ENCODE measurements around the gene MSMB.
"Not testable (repeated sequence)": the region's sequence is repeated elsewhere in the genome, so short reads cannot be mapped to it uniquely, and the experiment has no call there.

MSMB gene

DNA sequence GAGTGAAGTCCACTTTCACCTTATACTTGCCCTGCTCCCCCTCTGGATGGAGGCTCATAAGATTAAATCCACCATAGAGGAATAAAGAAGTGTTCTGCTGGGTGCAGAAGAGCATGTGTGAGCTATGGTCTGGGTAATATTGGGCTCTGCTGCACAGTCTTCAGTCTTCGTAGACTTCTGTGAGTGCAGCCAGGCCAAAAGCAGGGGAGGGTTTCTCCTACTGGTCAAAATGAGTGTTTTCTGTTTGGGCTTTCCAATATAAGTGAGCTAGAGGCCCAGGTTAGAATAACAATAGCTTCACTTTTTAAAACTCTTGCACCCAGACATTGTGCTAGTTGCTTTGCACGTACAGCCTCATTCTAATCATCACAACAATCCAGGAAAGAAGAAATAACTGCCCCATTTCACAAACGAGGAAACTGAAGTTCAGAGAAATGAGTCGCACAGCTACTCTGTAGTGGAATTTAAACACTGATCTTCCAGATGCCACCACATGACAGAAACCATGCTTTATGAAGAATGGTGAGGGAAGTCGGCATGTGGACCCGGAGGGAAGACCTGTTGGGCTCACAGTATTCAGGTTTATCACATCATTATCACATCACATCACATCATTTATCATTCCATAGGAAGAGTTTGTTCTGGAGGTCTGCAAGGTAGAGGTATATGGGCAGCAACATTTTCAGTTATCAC is 23.8 kb upstream of the MSMB start:
- no peak for DNase-seq

DNA sequence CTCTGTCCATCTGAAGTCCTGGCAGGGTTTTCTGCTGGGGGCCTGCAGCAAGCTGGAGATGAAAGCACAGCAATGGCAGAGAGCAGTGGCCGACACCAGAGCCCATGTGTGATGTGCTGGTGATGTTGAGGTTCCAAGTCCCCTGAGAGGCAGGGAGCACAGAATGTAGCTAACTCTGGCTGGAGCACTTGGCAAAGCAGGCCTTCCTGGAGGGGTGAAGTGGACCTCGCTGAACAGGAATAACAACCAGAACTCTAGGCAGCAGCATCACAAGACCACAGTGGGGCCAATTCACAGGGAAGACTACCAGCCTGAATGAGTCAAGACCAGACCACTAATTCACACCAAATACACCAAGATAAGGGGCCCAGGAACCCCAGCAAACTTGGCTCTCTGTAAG is 22.8 kb upstream of the MSMB start:
- no peak for DNase-seq

DNA sequence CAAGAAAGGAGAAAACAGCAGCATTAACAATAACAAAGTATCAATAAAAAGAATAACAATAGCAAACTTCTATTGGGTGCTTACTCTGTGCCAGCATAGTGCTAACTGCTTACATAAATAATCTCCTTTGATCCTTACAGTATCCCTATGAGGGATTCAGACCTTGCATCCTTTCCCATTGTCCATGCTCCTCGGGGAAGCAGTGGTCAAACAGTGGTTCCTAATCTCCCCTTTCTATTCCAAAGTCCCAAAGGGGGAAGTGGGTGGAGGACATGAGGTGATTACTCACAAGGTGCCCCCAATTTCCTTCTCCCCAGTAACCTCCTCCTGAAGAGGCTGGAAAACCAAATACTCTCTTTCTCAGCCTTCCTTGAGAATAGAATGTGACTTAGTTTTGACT is 22.0 kb upstream of the MSMB start:
- DNase-seq: no peak

DNA sequence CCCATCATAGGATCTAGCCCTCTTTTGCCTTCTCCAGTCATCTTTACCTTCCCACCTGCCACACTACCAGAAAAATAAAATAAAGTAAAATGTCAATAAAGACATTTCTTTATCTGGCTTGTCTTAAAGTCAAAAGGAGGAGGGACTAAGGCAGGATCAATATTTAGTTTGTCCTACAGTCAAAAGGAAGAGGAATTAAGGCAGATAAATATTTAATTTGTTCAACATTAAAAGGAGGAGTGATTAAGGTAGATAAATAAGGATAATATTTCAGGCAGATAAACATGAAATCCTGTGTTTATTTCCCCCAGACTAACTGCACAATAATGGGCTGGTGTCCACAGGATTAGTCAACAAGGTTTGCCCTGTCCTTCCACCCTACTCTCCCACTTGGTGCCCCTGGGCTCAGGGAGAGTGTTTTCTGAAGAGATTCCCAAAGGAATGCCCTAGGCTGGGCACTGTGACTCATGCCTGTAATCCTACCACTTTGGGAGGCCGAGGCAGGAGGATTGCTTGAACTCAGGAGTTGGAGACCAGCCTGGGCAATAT is 18.3 kb upstream of the MSMB start:
- DNase-seq: no peak

DNA sequence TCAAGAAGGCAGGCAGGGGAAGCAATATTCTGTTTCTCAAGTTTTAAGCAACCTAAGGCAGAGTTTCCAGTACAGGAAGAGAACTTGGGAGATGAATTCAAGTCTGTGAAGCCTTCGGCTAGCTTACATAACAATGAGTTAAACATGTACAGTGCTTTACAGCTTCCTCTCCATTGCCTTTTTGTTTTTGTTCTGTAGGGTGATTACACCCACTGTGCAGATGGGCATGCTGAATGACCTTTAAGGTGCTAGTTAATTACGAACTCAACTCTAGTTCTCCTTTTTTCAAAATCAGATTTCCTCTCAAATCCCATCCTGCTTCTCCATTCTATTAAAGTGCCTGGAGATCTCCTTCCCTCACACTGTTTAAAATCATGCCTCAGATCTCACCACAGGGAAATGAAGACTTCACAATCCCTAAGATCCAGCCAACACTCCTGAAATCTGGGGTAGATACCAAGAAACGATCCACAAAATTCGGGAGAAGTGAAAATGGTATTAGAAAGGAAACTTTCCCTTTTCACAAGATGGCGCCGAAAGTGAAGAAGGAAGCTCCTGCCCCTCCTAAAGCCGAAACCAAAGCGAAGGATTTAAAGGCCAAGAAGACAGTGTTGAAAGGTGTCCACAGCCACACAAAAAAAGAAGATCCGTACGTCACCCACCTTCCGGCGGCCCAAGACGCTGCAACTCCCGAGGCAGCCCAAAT is 16.8 kb upstream of the MSMB start:
- DNase-seq: no peak

DNA sequence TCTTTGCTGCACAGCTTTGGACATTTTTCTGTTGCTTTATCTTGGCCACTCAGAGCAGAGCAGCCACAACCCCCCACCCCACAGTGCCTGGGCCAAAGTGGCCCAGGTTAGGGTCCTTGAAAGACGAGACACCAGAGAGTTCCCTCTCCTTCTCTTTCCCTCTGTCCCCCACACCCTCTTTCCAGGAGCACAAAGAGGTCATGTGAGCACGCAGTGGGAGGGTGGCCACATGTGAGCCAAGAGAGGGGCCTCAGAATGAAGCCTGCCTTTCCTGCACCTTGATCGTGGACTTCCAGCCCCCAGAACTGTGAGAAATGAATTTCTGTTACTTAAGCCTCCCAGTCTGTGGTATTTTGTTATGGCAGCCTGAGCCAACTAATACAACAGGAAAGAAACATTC is 14.6 kb upstream of the MSMB start:
- DNase-seq: no peak

DNA sequence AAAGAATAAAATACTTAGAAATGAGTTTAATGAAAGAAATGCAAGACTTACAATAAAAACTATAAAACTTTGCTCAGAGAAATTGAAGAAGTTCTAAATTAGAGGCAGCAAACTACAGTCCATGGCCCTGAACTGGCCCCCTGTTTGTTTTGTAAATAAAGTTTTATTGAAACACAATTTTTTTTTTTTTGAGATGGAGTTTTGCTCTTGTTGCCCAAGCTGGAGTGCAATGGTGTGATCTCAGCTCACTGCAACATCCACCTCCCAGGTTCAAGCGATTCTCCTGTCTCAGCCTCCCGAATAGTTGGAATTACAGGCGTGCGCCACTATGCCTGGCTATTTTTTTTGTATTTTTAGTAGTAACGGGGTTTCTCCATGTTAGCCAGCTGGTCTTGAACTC is 11.9 kb upstream of the MSMB start:
- DNase-seq: not testable (repeated sequence)

DNA sequence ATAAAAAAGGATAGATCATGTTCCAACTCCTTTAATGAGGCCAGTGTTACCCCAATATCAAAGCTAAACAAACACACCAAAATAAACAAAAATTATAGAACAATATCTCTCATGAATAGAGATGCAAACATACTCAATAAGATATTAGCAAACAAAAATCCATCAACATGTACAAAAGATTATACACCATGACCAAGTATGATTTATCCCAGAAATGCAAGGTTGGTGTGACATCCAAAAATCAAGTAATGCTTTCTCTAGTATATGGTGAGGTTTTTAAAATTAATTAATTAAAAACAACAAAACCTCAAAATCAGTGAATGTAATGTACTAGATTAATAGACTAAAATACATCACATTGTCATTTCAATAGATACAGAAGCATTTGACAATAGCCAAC is 11.0 kb upstream of the MSMB start:
- DNase-seq: no peak

DNA sequence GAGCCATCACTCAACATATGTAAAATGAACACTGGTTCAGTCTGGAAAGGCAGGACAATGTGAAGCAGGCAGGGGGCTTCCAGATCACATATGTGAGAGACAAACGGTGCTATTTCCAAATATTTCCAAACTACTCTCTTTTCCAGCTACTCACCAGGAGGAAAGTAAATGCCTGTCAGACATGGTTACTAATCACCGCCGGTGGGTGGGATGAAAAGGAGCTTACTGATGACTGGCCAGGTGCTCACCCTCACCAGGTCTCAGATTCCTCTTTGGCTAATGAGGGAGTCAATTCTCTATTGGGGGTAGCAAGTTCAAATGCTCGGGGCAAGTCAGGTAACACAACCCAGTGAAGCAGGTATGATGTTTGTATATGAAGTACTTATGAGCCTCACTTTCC is 9.7 kb upstream of the MSMB start:
- DNase-seq: no peak

DNA sequence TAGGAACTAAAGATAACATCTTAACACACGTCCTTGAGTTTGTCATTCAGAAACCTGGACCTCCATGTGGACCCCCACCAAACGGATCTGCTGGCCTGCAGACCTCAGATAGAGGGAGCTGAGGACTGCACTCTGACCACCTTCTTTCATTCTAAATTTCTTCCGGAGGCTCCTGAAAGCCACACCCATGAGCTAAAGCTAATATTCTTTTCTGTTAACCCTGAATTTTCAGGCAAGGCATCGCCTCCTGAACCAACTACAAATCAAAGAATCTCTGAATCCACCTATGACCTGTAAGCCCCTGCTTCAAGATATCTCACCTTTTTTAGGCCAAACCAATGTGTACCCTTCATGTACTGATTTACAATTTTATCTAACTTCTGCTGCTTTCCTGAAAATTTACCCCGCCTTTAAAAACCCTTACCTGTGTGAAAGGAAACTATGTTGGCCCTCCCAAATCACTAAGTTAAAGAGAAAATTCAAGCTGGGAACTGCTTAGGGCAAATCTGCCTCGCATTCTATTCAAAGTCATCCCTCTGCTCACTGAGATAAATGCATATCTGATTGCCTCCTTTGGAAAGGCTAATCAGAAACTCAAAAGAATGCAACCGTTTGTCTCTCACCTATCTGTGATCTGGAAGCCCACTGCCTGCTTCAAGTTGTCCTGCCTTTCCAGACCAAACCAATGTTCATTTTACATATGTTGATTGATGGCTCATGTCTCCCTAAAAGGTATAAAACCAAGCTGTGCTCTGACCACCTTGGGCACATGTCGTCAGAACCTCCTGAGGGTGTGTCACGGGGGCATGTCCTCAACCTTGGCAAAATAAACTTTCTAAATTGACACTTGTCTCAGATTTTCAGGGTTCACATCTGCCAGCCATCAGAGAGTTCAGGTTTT is 7.7 kb upstream of the MSMB start:
- no peak for DNase-seq

DNA sequence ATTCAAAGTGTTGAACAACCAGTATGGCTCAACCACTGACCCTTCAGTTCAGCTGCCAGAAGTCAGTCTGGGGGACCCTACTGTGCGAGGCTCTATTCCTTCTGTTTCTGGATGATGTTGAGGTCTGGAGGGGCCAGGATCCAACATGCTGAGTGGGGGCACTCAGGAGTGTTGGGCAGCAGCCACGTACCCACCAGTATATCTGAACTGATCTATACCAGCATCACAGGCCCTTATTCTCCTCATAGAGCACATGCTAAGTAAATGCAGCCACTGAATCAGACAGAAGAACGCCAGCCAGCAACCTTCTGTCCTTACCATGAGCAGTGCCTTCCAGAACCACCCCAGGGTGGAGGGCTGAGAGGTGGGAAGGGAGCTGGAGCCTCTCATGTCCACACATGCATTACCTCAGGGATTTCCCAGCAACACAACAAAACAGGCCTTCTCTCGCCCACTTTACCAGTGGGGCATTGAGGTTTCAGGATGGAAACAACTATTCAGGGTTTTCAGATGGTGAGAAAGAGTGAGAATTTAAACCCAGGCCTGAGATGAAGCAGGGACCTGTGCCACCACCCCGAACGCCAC is 6.8 kb upstream of the MSMB start:
- no peak for DNase-seq

DNA sequence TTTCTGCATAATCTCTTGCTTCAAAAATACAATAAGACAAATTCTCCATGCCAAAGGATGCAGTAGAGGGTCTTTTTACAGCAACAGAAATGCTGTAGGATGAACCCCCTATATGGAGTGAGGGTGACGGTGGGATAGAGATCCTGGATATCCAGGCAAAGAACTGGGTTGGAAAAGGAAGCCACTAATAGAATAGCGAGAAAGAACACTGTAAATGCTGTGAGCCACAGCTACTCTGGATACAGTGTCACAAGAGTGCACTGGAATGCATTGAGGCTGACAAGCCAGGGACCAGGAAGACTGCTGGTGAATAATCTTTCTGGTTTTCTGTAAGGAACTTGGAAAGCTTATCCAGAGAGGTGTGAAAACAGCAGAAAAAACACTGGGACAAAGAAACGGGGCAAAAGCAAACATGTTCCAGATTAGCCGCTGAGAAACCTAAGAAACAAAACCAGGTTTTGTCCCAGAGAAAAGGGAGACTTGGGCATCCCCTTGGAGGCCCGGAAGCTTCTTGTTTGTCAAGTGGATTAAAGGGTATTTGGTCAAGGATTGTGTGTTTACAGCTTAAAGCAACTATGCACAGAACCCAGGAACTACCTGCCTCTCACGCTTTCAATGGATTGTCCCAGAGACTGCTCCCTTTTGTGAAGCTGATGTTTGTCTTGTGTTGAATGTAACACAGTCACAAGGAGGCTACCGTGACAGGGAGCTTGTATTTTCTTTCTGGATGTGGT is 6.2 kb upstream of the MSMB start:
- DNase-seq: no peak

DNA sequence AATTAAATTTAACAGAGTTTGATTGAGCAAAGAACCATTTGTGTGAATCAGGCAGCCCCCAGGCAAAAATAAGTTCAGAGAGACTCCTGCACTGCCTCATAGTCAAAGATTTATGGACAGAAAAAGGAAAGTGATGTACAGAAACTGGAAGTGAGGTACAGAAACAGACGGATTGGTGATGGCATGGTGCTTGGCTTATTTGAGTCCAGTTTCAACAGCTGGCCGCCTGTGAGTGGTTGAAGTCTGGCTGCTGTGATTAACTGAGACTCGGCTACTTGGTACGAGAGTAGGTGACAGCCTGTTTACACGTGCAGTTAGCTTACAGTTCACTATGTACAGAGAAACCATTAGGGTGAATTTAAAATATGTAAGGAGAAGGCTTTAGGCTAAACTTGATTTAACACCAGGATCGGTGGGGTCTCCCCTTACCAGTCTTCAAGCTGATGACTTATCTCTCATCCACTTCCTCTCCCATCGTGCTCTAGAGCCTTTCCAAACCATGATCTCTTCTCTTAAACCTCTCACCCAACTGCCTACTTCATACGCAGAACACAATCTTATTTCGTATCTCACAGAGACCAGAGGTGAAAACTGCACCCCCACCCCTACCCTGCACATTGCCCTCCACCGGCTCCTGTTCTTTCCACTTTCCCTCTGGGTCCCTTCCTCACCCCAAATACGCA is 5.0 kb upstream of the MSMB start:
- no peak for DNase-seq

DNA sequence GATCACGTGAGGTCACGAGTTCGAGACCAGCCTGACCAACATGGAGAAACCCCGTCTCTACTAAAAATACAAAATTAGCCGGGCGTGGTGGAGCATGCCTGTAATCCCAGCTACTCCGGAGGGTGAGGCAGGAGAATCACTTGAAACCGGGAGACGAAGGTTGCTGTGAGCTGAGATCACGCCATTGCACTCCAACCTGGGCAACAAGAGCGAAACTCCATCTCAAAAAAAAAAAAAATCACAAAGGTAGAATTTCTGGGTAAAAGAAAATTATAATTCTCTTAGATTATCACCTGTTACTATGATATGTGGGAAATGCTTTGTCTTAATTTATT is 3.4 kb upstream of the MSMB start:
- DNase-seq: not testable (repeated sequence)

DNA sequence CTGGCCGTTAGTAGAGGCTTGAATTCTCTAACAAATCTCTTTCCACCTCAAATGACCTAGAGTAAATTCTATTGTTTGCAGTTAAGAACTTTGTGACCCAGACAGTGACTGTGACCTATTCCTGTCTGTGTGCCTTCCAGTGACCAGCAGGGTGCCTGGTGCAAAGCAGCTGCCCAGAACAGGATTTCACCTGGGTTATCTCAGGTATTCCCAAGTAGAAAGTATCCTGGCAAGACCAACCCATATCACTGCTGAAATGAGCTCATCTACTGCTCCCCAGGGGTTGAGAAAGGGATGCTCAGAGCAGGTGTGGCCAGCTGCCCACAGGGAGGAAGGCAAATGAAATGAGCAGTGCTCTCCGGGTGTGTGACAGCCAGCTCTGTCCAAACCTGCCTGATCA is 2.1 kb upstream of the MSMB start:
- no peak for DNase-seq

DNA sequence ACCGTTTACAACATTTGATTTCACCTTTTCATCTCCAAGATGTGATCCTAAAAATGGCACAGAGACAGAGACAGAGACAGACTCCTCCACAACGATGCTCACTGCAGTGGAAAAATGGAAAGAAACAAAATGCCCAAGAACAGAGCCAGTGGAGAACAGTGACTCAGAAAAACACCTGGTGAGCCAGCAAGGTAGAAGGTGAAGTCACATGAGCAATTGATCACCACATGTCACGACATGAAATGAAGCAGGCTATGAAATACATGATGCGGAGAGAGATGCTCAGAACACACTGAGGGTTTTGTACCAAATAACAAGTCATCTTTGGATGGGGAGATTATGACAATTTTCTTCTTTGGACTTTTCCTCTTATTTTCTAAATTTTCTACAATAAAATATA is 3.5 kb downstream of the MSMB start:
- DNase-seq: no peak

DNA sequence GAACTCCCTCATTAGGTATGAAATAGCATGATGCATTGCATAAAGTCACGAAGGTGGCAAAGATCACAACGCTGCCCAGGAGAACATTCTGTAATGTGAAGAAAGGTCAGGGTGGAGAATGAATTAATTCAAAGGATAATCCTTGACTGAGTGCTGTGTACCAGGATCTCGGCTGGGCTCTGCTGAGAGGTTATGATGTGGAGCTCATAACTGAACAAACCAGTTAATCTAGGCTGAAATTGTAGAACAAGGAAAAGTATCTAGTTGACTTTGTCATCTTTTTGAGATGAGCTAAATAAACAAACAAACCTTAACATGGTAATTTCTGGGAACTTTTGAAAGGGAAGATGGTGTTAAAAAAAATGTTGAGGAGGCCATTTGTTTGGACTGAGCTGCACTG is 6.1 kb downstream of the MSMB start:
- no peak for DNase-seq

DNA sequence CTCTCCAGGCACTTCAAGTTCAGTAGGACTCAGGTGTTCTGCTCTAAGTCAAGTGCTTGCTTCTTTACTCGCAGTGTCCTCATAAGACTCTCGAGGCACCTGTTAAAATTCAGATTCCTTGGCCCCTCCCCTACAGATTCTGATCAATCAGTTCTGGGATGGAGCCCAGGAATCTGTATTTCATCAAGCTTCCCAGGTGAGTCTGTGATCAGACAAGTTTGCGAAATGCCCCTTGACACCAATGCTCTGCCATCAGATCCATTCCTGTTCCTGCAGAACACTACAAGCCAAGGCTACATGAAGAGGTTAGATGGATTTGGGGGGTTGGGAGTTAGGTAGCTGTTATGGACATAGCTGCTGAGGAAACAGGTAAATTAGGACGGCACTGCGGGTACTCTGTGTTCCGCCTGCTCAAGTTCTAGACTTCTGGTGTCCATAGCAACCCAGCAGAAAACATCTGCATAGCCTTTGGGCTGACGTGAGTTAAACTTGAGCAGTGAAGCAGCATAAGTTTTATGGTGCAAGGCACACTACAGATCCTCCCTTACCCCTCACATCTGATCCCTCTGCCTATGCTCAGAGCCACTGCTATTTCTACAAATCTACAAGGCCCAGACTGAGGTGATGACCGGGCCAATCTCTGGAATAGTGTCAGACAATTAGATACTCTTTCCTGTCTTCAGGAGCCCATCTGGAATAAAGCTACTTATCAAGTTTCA is 8.8 kb downstream of the MSMB start:
- no peak for DNase-seq

DNA sequence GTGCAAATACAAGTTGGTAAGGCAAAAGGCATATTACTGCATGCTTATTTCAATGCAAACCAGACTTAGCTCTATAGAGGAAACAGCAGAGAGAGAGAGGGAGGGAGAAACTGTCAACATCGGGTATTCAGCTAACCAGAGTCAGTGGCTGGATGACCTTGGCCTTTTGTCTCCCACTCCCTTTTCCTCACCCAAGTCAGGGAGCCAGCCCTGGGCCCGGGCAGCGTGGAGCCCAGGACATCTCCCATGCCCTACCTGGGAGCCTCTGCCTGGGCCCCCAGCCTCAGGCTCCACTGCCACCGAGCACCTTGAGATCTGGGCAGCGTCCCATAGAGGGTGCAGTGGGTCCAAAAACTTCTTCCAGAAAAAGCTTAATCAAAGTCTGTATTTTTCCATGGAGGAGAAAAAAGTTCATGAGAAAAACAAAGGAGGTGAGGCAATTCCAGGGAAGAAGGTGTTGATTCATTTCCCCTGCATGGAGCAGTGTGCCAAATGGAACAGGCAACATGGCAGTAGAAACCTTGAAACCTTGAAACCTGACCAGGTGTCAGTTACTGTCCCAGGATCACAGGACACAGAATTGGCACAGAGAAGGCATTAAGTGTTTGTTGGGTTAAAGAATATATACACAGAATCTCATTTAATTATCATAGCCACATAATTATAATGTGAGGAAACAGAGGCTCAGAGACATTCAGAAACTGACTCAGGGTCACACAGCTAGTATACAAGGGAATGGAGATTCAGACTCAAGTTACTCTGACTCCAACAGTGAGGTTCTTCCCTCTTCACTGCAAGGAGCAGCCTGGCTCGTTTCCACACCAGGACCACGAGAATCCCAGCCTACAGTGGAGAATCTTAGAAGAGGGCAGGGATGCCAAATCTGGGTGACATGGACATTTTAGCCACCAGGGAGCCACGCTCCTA is 9.9 kb downstream of the MSMB start:
- DNase-seq: no peak

DNA sequence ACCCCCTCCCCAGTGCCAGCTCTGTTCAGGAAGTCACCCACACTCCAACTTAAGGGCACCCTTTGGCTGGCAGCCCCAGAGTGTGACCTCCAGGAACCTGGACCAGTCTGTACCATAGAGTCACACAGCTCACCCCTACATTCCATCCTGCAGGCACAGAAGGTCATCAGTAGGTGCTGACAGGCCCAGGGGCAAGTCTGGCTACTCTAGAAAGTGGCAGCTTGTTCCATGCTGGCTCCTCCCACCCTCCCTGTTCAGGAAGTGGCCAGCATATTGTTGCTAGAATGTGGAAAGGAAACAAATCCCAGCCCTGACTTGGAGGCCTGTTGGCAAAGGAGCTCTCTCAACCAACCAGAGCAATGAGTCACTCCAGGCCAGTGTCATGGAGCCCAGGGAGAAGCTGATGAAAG is 12.5 kb downstream of the MSMB start:
- DNase-seq: no peak
